ENCODE measurements around the gene TECPR2.

TECPR2 gene

DNA sequence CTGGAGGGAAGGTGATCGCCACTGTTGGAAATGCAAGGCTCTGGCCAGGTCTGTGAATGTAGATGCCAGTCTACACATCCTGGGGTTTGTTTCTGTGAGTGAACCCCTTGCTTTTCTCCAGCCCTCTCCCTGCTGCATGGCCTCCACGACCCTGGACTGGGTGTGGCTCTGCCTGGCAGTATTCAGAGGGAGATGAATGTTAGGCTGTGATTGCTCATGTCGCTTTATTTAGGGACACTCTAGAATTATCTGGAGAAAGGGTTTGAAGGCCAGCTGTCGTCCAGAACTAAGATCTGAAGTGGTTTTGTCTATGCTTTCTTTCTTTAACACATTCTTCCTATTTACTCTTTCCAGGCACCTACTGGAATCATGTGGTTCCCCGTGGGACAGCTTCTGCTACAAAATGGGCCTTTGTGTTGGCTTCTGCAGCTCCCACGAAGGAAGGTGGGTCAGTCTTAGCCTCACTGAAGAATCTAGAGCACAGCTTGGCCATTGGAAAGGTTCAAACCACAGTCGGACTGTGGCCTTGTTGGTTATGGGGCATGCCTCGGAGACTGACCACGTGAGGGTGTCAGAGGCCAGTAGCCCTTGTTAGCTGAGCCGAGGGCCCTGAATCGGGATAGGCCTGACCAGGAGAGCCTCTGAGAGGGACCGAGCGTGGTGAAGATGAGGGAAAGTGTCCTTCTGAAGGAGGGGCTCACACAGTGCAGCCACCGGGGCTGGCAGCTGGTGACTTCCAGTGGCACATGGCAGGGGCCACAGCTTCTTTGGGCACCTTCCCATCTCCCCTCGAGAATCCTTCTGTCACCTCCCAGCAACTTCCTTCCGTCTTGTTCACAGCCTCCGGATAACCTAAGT is 87.7 kb downstream of the TECPR2 start:
- peaks cover 4% of the 10 kb centered on the region; the same call in 1 of the 2 replicates for H3K36me3 ChIP-seq (ENCODE audit: insufficient read depth, low read length)
- H3K27me3 ChIP-seq (ENCODE audit: insufficient read depth, low read length), result no peaks in the 10 kb centered on the region

GRCh38 chr14:102451064-102451352 is 88.3 kb downstream of the TECPR2 start:
- H3K27ac ChIP-seq (ENCODE audit: low read depth, low read length), result no peak overlapping the region
- no peak overlapping the region for H3K4me3 ChIP-seq (ENCODE audit: low read depth, low read length)
- no peak overlapping the region for H2AFZ ChIP-seq (ENCODE audit: low read length, unreplicated experiment)
- H3K36me3 ChIP-seq (ENCODE audit: insufficient read depth, low read length), result peaks cover 4% of the 10 kb centered on the region; the same call in 1 of the 2 replicates
- H3K4me1 ChIP-seq (ENCODE audit: control insufficient read depth, insufficient read depth, low read length, unreplicated experiment), result no peaks in the 10 kb centered on the region
- H3K27me3 ChIP-seq (ENCODE audit: insufficient read depth, low read length), result no peaks in the 10 kb centered on the region
- H3K79me2 ChIP-seq (ENCODE audit: control insufficient read depth, insufficient read depth, low read length, unreplicated experiment), result no peaks in the 10 kb centered on the region

More for the DNA sequence above, 87.7 kb downstream of the TECPR2 start:
- Histone ChIP-seq H3K27ac (ENCODE audit: low read depth, low read length) (no peak overlapping the region), H3K4me3 (ENCODE audit: low read depth, low read length) (no peak overlapping the region), H3K79me2 (ENCODE audit: control insufficient read depth, insufficient read depth, low read length, unreplicated experiment) (no peaks in the 10 kb centered on the region), H2AFZ (ENCODE audit: low read length, unreplicated experiment) (no peak overlapping the region), H3K4me1 (ENCODE audit: control insufficient read depth, insufficient read depth, low read length, unreplicated experiment) (no peaks in the 10 kb centered on the region)

GRCh38 chr14:102452302-102452701 is 89.6 kb downstream of the TECPR2 start:
- Histone ChIP-seq H2AFZ (ENCODE audit: low read length, unreplicated experiment) (no peak overlapping the region), H3K27ac (ENCODE audit: low read depth, low read length) (no peak overlapping the region), H3K79me2 (ENCODE audit: control insufficient read depth, insufficient read depth, low read length, unreplicated experiment) (no peaks in the 10 kb centered on the region), H3K4me3 (ENCODE audit: low read depth, low read length) (no peak overlapping the region), H3K4me1 (ENCODE audit: control insufficient read depth, insufficient read depth, low read length, unreplicated experiment) (no peaks in the 10 kb centered on the region), H3K36me3 (ENCODE audit: insufficient read depth, low read length) (peaks cover 4% of the 10 kb centered on the region; the same call in 1 of the 2 replicates), H3K27me3 (ENCODE audit: insufficient read depth, low read length) (no peaks in the 10 kb centered on the region)

DNA sequence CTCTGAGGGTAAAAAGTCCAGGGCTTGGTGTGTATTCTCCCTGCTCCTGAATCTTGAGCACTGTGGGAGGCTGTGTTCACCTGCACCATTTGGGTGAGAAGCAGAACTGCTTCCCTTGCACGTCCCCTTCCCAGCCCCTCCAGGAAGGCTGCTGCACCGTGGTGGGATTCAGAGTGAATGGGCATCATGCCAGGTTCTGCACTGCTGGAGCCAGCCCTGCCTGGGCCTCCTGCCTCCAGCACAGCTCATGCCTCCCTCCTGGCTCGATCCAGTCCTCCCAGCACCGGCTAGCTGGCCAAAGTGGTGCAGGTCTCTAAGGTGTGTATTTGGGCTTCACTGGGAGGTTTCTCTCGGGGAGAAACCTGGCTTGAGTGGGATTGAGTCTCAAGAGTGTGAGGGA is 92.0 kb downstream of the TECPR2 start:
- H2AFZ ChIP-seq (ENCODE audit: low read length, unreplicated experiment), result no peak overlapping the region
- H3K79me2 ChIP-seq (ENCODE audit: control insufficient read depth, insufficient read depth, low read length, unreplicated experiment), result no peaks in the 10 kb centered on the region
- H3K36me3 ChIP-seq (ENCODE audit: insufficient read depth, low read length), result peaks cover 4% of the 10 kb centered on the region; the same call in 1 of the 2 replicates
- no peak overlapping the region for H3K4me3 ChIP-seq (ENCODE audit: low read depth, low read length)
- no peaks in the 10 kb centered on the region for H3K4me1 ChIP-seq (ENCODE audit: control insufficient read depth, insufficient read depth, low read length, unreplicated experiment)
- H3K27me3 ChIP-seq (ENCODE audit: insufficient read depth, low read length), result no peaks in the 10 kb centered on the region
- no peak overlapping the region for H3K27ac ChIP-seq (ENCODE audit: low read depth, low read length)

DNA sequence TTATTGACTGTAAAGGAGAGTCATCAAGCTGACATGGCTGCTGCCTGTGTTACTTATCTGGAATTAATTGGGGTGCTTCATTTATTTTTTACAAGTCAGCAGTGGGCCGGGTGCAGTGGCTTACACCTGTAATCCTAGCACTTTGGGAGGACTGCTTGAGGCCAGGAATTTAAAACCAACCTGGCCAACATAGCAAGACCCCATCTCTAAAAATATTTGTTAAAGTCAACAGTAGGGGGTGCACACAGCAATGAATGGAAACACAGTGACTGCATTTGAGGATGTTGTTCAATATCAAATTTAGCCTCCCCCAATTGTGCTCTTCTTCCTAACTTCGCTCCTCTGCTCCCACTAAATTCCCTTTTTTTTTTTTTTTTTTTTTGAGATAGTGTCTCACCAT is 94.8 kb downstream of the TECPR2 start:
- Histone ChIP-seq H3K4me3 (ENCODE audit: low read depth, low read length) (no peak overlapping the region), H2AFZ (ENCODE audit: low read length, unreplicated experiment) (no peak overlapping the region), H3K27me3 (ENCODE audit: insufficient read depth, low read length) (no peaks in the 10 kb centered on the region), H3K36me3 (ENCODE audit: insufficient read depth, low read length) (no peaks in the 10 kb centered on the region; the same call in 1 of the 2 replicates), H3K27ac (ENCODE audit: low read depth, low read length) (no peak overlapping the region), H3K79me2 (ENCODE audit: control insufficient read depth, insufficient read depth, low read length, unreplicated experiment) (no peaks in the 10 kb centered on the region), H3K4me1 (ENCODE audit: control insufficient read depth, insufficient read depth, low read length, unreplicated experiment) (no peaks in the 10 kb centered on the region)

- H3K79me2 ChIP-seq (ENCODE audit: control insufficient read depth, insufficient read depth, low read length, unreplicated experiment), result no peaks in the 10 kb centered on the region
- H3K27ac ChIP-seq (ENCODE audit: low read depth, low read length), result no peak overlapping the region
- no peak overlapping the region for H2AFZ ChIP-seq (ENCODE audit: low read length, unreplicated experiment)
- no peaks in the 10 kb centered on the region for H3K4me1 ChIP-seq (ENCODE audit: control insufficient read depth, insufficient read depth, low read length, unreplicated experiment)
- H3K27me3 ChIP-seq (ENCODE audit: insufficient read depth, low read length), result no peaks in the 10 kb centered on the region
- H3K36me3 ChIP-seq (ENCODE audit: insufficient read depth, low read length), result peaks cover 6% of the 10 kb centered on the region; the same call in 1 of the 2 replicates
- H3K4me3 ChIP-seq (ENCODE audit: low read depth, low read length), result no peak overlapping the region
Observed at GRCh38 chr14:102461490-102462338, 99.0 kb downstream of the TECPR2 start.

- Histone ChIP-seq H2AFZ (ENCODE audit: low read length, unreplicated experiment) (no peak overlapping the region), H3K27ac (ENCODE audit: low read depth, low read length) (no peak overlapping the region), H3K4me3 (ENCODE audit: low read depth, low read length) (no peak overlapping the region), H3K79me2 (ENCODE audit: control insufficient read depth, insufficient read depth, low read length, unreplicated experiment) (no peaks in the 10 kb centered on the region), H3K27me3 (ENCODE audit: insufficient read depth, low read length) (no peaks in the 10 kb centered on the region), H3K4me1 (ENCODE audit: control insufficient read depth, insufficient read depth, low read length, unreplicated experiment) (no peaks in the 10 kb centered on the region), H3K36me3 (ENCODE audit: insufficient read depth, low read length) (peaks cover 9% of the 10 kb centered on the region; the same call in 1 of the 2 replicates)
Observed at GRCh38 chr14:102462391-102462790, 99.7 kb downstream of the TECPR2 start.

GRCh38 chr14:102464006-102464405 is 101.3 kb downstream of the TECPR2 start:
- no peaks in the 10 kb centered on the region for H3K4me1 ChIP-seq (ENCODE audit: control insufficient read depth, insufficient read depth, low read length, unreplicated experiment)
- H2AFZ ChIP-seq (ENCODE audit: low read length, unreplicated experiment), result no peak overlapping the region
- H3K27ac ChIP-seq (ENCODE audit: low read depth, low read length), result no peak overlapping the region
- no peaks in the 10 kb centered on the region for H3K79me2 ChIP-seq (ENCODE audit: control insufficient read depth, insufficient read depth, low read length, unreplicated experiment)
- no peaks in the 10 kb centered on the region for H3K27me3 ChIP-seq (ENCODE audit: insufficient read depth, low read length)
- H3K4me3 ChIP-seq (ENCODE audit: low read depth, low read length), result no peak overlapping the region
- H3K36me3 ChIP-seq (ENCODE audit: insufficient read depth, low read length), result peaks cover 17% of the 10 kb centered on the region

DNA sequence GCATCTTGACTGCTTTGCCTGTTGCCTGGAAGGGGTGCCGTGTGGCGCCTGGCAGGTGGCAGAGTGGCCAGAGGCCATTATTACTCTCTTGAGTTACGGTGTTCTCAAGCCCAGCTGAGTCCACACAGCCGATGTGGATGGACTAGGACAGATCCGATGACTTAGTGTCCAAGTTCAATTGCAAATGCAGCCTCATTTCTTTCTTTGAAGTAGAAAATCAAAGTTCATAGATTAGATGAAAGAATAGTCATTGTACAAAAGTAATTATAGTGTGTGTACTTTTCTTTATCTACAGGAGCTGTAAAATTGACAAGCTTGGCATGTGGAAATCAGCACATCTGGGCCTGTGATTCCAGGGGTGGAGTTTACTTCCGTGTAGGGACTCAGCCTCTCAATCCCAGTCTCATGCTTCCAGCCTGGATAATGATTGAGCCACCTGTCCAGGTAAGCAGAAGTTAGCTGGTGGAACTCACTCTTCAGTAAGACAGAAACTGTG is 102.2 kb downstream of the TECPR2 start:
- Histone ChIP-seq H2AFZ (ENCODE audit: low read length, unreplicated experiment) (no peak overlapping the region), H3K36me3 (ENCODE audit: insufficient read depth, low read length) (peaks cover 21% of the 10 kb centered on the region), H3K79me2 (ENCODE audit: control insufficient read depth, insufficient read depth, low read length, unreplicated experiment) (no peaks in the 10 kb centered on the region), H3K4me3 (ENCODE audit: low read depth, low read length) (no peak overlapping the region), H3K4me1 (ENCODE audit: control insufficient read depth, insufficient read depth, low read length, unreplicated experiment) (no peaks in the 10 kb centered on the region), H3K27me3 (ENCODE audit: insufficient read depth, low read length) (no peaks in the 10 kb centered on the region), H3K27ac (ENCODE audit: low read depth, low read length) (no peak overlapping the region)

DNA sequence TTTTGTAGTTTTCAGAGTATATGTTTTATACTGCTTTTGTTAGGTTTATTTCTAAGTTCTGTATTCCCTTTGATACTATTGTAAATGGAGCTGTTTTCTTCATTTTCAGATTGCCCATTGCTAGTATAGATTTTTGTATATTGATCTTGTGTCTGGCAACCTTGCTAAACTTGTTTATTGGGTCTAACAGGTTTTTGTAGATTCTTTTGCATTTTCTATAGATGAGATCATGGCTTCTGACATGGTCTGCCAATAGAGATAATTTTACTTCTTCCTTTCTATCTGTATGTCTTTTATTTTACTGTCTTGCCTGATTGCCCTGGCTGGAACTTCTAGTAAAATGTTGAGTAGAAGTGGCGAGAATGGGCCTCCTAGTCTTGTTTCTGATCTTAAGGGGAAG is 106.5 kb downstream of the TECPR2 start:
- Histone ChIP-seq H3K27me3 (ENCODE audit: insufficient read depth, low read length) (no peaks in the 10 kb centered on the region), H3K27ac (ENCODE audit: low read depth, low read length) (no peak overlapping the region), H3K36me3 (ENCODE audit: insufficient read depth, low read length) (peaks cover 20% of the 10 kb centered on the region), H2AFZ (ENCODE audit: low read length, unreplicated experiment) (no peak overlapping the region), H3K79me2 (ENCODE audit: control insufficient read depth, insufficient read depth, low read length, unreplicated experiment) (no peaks in the 10 kb centered on the region), H3K4me1 (ENCODE audit: control insufficient read depth, insufficient read depth, low read length, unreplicated experiment) (no peaks in the 10 kb centered on the region), H3K4me3 (ENCODE audit: low read depth, low read length) (no peak overlapping the region)
